ENCODE measurements around the gene GIMAP8. TPM values are rescaled to one million over a fixed set of nuclear protein-coding genes. Genes with fewer than 3 reads are reported as not detected.

The GIMAP8 gene
- polyA plus RNA-seq, 1 experiment, result not detected

- H3K27me3 ChIP-seq (ENCODE audit: control insufficient read depth, insufficient read depth, low read length), result no peaks in the 10 kb centered on the region
- ChIA-PET CTCF (interaction anchor here (0.5 to 1.9 kb wide), 9 partner anchors 10 to 661 kb away, joined by 3 to 7 read pairs (median 3); no protein-coding TSS in a partner anchor), POLR2A (no interaction called here)
- H3K36me3 ChIP-seq (ENCODE audit: control insufficient read depth, insufficient read depth, low read length), result peaks cover 2% of the 10 kb centered on the region; the same call in 1 of the 2 replicates
- no peak for DNase-seq (ENCODE audit: low read depth)
- no peak for TF ChIP-seq CTCF (IDR thresholded peaks at IDR 0.05; ENCODE audit: insufficient read depth, low read depth, low read length)
- H3K4me3 ChIP-seq (ENCODE audit: low read depth, low read length), result no peak overlapping the region
Observed at GRCh38 chr7:150402671-150403321, 47.6 kb upstream of the GIMAP8 start.

- H3K27me3 ChIP-seq (ENCODE audit: control insufficient read depth, insufficient read depth, low read length), result no peaks in the 10 kb centered on the region
- DNase-seq (ENCODE audit: low read depth), result no peak
- TF ChIP-seq CTCF (IDR thresholded peaks at IDR 0.05; ENCODE audit: insufficient read depth, low read depth, low read length), result no peak
Observed at GRCh38 chr7:150403376-150404171, 46.9 kb upstream of the GIMAP8 start.

GRCh38 chr7:150404172-150404804 is 46.1 kb upstream of the GIMAP8 start:
- no peak for TF ChIP-seq CTCF (IDR thresholded peaks at IDR 0.05; ENCODE audit: insufficient read depth, low read depth, low read length)
- ChIA-PET POLR2A (no interaction called here), CTCF (interaction anchor here (0.8 to 1.5 kb wide), 3 partner anchors 17 to 662 kb away, joined by 3 to 4 read pairs (median 4); no protein-coding TSS in a partner anchor)
- H3K27me3 ChIP-seq (ENCODE audit: control insufficient read depth, insufficient read depth, low read length), result no peaks in the 10 kb centered on the region
- H3K4me3 ChIP-seq (ENCODE audit: low read depth, low read length), result peak overlapping the region; percentile 70
- DNase-seq (ENCODE audit: low read depth), result no peak
- H3K36me3 ChIP-seq (ENCODE audit: control insufficient read depth, insufficient read depth, low read length), result 0 out of 2 replicates have a peak, but pooled peaks cover 2% of the 10 kb centered on the region

More at GRCh38 chr7:150403376-150404171, 46.9 kb upstream of the GIMAP8 start:
- Histone ChIP-seq H3K36me3 (ENCODE audit: control insufficient read depth, insufficient read depth, low read length) (0 out of 2 replicates have a peak, but pooled peaks cover 2% of the 10 kb centered on the region), H3K4me3 (ENCODE audit: low read depth, low read length) (no peak overlapping the region)
- POLR2A ChIA-PET, result no interaction called here
- CTCF ChIA-PET, result interaction anchor here (1.2 to 1.9 kb wide), 5 partner anchors 10 to 662 kb away, joined by 3 to 7 read pairs (median 3); no protein-coding TSS in a partner anchor

GRCh38 chr7:150404805-150405583 is 45.4 kb upstream of the GIMAP8 start:
- no peak for DNase-seq (ENCODE audit: low read depth)
- TF ChIP-seq CTCF (IDR thresholded peaks at IDR 0.05; ENCODE audit: insufficient read depth, low read depth, low read length), result peak; percentile 32; the same call in 1 of the 2 replicates
- CTCF ChIA-PET, result interaction anchor here (0.8 to 2.3 kb wide), 3 partner anchors 17 to 49 kb away, joined by 4 to 8 read pairs (median 4); no protein-coding TSS in a partner anchor
- Histone ChIP-seq H3K4me3 (ENCODE audit: low read depth, low read length) (peak overlapping the region; percentile 70), H3K36me3 (ENCODE audit: control insufficient read depth, insufficient read depth, low read length) (peaks cover 2% of the 10 kb centered on the region; the same call in 1 of the 2 replicates), H3K27me3 (ENCODE audit: control insufficient read depth, insufficient read depth, low read length) (no peaks in the 10 kb centered on the region)
- POLR2A ChIA-PET, result no interaction called here
